OCI-LY1 (cell line): ENCODE data around the gene TMEM255A.

ENCODE experiments used
- EZH2 ChIP-seq: fragments of 200-600 bp; sonication (generic), shearing (Covaris generic); IDR thresholded peaks from 2 replicates; pipeline ENCODE4 v1.8.0; 2017; ENCODE audit warnings: borderline replicate concordance, mixed run types, mild to moderate bottlenecking, antibody characterized with exemption, low read length, moderate library complexity, mixed read lengths
- TF ChIP-seq, protein P1 (sequence below): fragments of 200-600 bp; sonication (generic), shearing (Covaris generic); IDR thresholded peaks from 2 replicates; pipeline ENCODE4 v1.5.1; 2017; ENCODE audit warnings: mild to moderate bottlenecking, antibody characterized with exemption, low read length, moderate library complexity, mixed read lengths

DNA sequence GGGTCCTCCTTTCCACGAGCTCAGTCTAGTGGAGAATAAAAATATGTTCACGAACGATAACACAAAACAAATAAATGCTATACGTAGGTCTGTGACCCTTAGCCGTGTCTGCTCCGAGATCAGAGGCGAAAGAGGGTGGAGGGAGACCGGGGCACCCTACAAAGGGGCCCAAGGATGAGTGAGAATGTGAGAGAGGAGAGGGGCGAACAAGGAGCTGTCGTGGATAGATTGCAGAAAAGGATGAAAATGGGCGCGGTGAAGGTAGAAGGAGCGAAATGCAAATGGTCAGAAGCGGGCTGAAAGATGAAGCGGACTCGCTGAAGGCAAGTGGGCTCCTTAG is 66.9 kb downstream of the TMEM255A start:
- TF ChIP-seq, protein P1, sequence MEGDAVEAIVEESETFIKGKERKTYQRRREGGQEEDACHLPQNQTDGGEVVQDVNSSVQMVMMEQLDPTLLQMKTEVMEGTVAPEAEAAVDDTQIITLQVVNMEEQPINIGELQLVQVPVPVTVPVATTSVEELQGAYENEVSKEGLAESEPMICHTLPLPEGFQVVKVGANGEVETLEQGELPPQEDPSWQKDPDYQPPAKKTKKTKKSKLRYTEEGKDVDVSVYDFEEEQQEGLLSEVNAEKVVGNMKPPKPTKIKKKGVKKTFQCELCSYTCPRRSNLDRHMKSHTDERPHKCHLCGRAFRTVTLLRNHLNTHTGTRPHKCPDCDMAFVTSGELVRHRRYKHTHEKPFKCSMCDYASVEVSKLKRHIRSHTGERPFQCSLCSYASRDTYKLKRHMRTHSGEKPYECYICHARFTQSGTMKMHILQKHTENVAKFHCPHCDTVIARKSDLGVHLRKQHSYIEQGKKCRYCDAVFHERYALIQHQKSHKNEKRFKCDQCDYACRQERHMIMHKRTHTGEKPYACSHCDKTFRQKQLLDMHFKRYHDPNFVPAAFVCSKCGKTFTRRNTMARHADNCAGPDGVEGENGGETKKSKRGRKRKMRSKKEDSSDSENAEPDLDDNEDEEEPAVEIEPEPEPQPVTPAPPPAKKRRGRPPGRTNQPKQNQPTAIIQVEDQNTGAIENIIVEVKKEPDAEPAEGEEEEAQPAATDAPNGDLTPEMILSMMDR: no peak
- TF ChIP-seq EZH2: no peak
